ENCODE data around the gene MERTK. TPM values are rescaled to one million over a fixed set of nuclear protein-coding genes. Genes with fewer than 3 reads are reported as not detected.

Gene MERTK
- total and polyA plus RNA-seq, 2 of the 13 experiments (the other 11 are each of a cell fraction or from before 2014, with no cell fraction given), result 37.3 to 44.7 TPM

- H3K9ac ChIP-seq (ENCODE audit: insufficient read depth, low read depth, low read length), result no peak overlapping the region
- DNase-seq (ENCODE audit: low spot score), result no peak
- WGBS (ENCODE audit: low lambda C conversion rate), result 61% methylated on average over 4 of the region's 4 CpGs
- peaks cover 4 to 6% of the 10 kb centered on the region in 2 experiments; a peak in 3 of 5 replicates for H3K36me3 ChIP-seq (replicated peaks in 1 of 2; ENCODE audit: control insufficient read depth in 1 of 2, insufficient read depth in 2 of 2, low read length in 2 of 2)
- BruUV-seq (replicated peaks), result no TSS peak
- ChIA-PET POLR2A (interaction anchor here (0.7 kb wide), 1 partner anchor 148 kb away, joined by 3 read pairs; no protein-coding TSS in a partner anchor), CTCF (ENCODE audit: low intra/inter-chr PET ratio, low total read pairs) (no interaction called here)
- no peak overlapping the region for H2AFZ ChIP-seq (ENCODE audit: low read length)
- H3K4me1 ChIP-seq (ENCODE audit: insufficient read depth, low read length), result peaks cover 18% of the 10 kb centered on the region
- in situ Hi-C loops (cut with HindIII; ENCODE audit: extremely low pct_ligation_motif_present, low pct_unique_long_range_greater_than_20kb), result no loop called here
- TF ChIP-seq ZFX (CRISPR knock-in tag; IDR thresholded peaks at IDR 0.05; ENCODE audit: low read depth), result 0 out of 2 replicates have a peak, but pooled peaks have one; percentile 20
- TF ChIP-seq FOXP1 (IDR thresholded peaks at IDR 0.05), result no peak
- TF ChIP-seq FOXP1 (CRISPR knock-in tag; IDR thresholded peaks at IDR 0.05), result no peak
- TF ChIP-seq, protein P1, sequence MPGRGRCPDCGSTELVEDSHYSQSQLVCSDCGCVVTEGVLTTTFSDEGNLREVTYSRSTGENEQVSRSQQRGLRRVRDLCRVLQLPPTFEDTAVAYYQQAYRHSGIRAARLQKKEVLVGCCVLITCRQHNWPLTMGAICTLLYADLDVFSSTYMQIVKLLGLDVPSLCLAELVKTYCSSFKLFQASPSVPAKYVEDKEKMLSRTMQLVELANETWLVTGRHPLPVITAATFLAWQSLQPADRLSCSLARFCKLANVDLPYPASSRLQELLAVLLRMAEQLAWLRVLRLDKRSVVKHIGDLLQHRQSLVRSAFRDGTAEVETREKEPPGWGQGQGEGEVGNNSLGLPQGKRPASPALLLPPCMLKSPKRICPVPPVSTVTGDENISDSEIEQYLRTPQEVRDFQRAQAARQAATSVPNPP (CRISPR knock-in tag; IDR thresholded peaks at IDR 0.05), result no peak
- peak; percentile 92 for TF ChIP-seq ZNF121 (CRISPR knock-in tag; IDR thresholded peaks at IDR 0.05)
- H4K20me1 ChIP-seq (ENCODE audit: insufficient read depth, low read length), result no peaks in the 10 kb centered on the region
- peaks cover 10% of the 10 kb centered on the region; the same call in 1 of the 2 replicates for H3K9me3 ChIP-seq (ENCODE audit: low read length)
- no peak for FAIRE-seq
- H3K79me2 ChIP-seq (ENCODE audit: insufficient read depth, low read length), result no peaks in the 10 kb centered on the region
- H3K4me3 ChIP-seq (replicated peaks in 1 of 3; ENCODE audit: insufficient read depth in 1 of 3, low read depth in 2 of 3, low read length in 3 of 3), result no peak overlapping the region
- H3K27me3 ChIP-seq (ENCODE audit: control insufficient read depth in 1 of 2, insufficient read depth in 2 of 2, low read length in 2 of 2), result no peaks in the 10 kb centered on the region
- intact Hi-C loops (cut with micrococcal nuclease; ENCODE audit: unreplicated experiment), result no loop called here
- no peak overlapping the region for H3K27ac ChIP-seq (ENCODE audit: extremely low read length, insufficient read depth, low read length)
- ATAC-seq, result peak; percentile 62
- no peak overlapping the region for H3K4me2 ChIP-seq (ENCODE audit: low read depth, low read length)
These were observed 134.5 kb downstream of the MERTK start for GRCh38 chr2:112032689-112033465.

DNA sequence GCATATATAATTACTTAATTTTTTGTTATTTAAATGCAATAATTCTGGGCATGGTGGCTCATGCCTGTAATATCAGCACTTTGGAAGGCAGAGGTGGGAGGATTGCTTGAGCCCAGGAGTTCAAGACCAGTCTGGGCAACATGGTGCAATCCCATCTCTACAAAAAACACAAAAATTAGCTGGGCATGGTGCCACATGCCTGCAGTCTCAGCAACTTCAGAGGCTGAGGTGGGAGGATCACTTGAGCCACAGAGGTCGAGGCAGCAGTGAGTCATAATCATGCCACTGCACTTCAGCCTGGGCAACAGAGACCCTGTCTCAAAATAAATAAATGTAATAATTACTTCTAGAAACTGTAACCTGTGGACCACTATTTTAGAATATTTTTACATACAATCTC, 135.2 kb downstream of the MERTK start:
- no peaks in the 10 kb centered on the region for H3K79me2 ChIP-seq (ENCODE audit: insufficient read depth, low read length)
- no peaks in the 10 kb centered on the region for H3K27me3 ChIP-seq (ENCODE audit: control insufficient read depth in 1 of 2, insufficient read depth in 2 of 2, low read length in 2 of 2)
- ChIA-PET POLR2A (no interaction called here), CTCF (ENCODE audit: low intra/inter-chr PET ratio, low total read pairs) (no interaction called here)
- no peak overlapping the region for H3K4me3 ChIP-seq (replicated peaks in 1 of 3; ENCODE audit: insufficient read depth in 1 of 3, low read depth in 2 of 3, low read length in 3 of 3)
- WGBS (ENCODE audit: low lambda C conversion rate), result 13% methylated on average over 1 of the region's 1 CpG
- H3K9me3 ChIP-seq (ENCODE audit: low read length), result peaks cover 10% of the 10 kb centered on the region; the same call in 1 of the 2 replicates
- TF ChIP-seq FOSL2 (CRISPR knock-in tag; IDR thresholded peaks at IDR 0.05), result peak; percentile 39; the same call in 1 of the 2 replicates
- no peak for TF ChIP-seq ZKSCAN5 (CRISPR knock-in tag; IDR thresholded peaks at IDR 0.05)
- TF ChIP-seq CHD4 (IDR thresholded peaks at IDR 0.05; ENCODE audit: borderline replicate concordance, low read length), result no peak
- no peak for TF ChIP-seq CTCF (CRISPR knock-in tag; IDR thresholded peaks at IDR 0.05)
- TF ChIP-seq ZNF33A (CRISPR knock-in tag; IDR thresholded peaks at IDR 0.05; ENCODE audit: borderline replicate concordance), result no peak
- FAIRE-seq, result no peak
- in situ Hi-C loops (cut with HindIII; ENCODE audit: extremely low pct_ligation_motif_present, low pct_unique_long_range_greater_than_20kb), result no loop called here
- H3K9ac ChIP-seq (ENCODE audit: insufficient read depth, low read depth, low read length), result no peak overlapping the region
- no TSS peak for BruUV-seq (replicated peaks)
- intact Hi-C loops (cut with micrococcal nuclease; ENCODE audit: unreplicated experiment), result no loop called here
- no peaks in the 10 kb centered on the region for H4K20me1 ChIP-seq (ENCODE audit: insufficient read depth, low read length)
- H3K4me1 ChIP-seq (ENCODE audit: insufficient read depth, low read length), result peaks cover 18% of the 10 kb centered on the region
- no peak overlapping the region for H2AFZ ChIP-seq (ENCODE audit: low read length)
- H3K27ac ChIP-seq (ENCODE audit: extremely low read length, insufficient read depth, low read length), result no peak overlapping the region
- no peak overlapping the region for H3K4me2 ChIP-seq (ENCODE audit: low read depth, low read length)
- DNase-seq (ENCODE audit: low spot score), result no peak
- H3K36me3 ChIP-seq (replicated peaks in 1 of 2; ENCODE audit: control insufficient read depth in 1 of 2, insufficient read depth in 2 of 2, low read length in 2 of 2), result peaks cover 0 to 1% of the 10 kb centered on the region in 2 experiments; a peak in 2 of 5 replicates
- no peak for ATAC-seq
